GM18907 (cell line): ENCODE measurements around the gene NIN.

Source experiments
- ATAC-seq: cut with Tn5 transposase; IDR thresholded peaks from one replicate; pipeline ENCODE4 v1.9.1; 2021; ENCODE audit warnings: mild to moderate bottlenecking, moderate library complexity; ENCODE audit not compliant: unreplicated experiment

Gene NIN

GRCh38 chr14:50763382-50764007 lies 67.5 kb downstream of the NIN start:
- ATAC-seq, result no peak

GRCh38 chr14:50762931-50763300 lies 68.0 kb downstream of the NIN start:
- no peak for ATAC-seq

- ATAC-seq, result peak; percentile 86
Measured at GRCh38 chr14:50762001-50762930, 68.7 kb downstream of the NIN start.

- no peak for ATAC-seq
Measured at GRCh38 chr14:50759800-50760543, 71.0 kb downstream of the NIN start.

- ATAC-seq, result no peak
Measured at GRCh38 chr14:50758945-50759344, 72.0 kb downstream of the NIN start.

- ATAC-seq, result no peak
Measured at GRCh38 chr14:50758305-50758704, 72.7 kb downstream of the NIN start.

- ATAC-seq, result no peak
Measured at GRCh38 chr14:50757702-50758101, 73.3 kb downstream of the NIN start.

- no peak for ATAC-seq
Measured at GRCh38 chr14:50756300-50756699, 74.7 kb downstream of the NIN start.

- no peak for ATAC-seq
Measured at GRCh38 chr14:50750323-50750722, 80.6 kb downstream of the NIN start.

- no peak for ATAC-seq
Measured at GRCh38 chr14:50745401-50746058, 85.4 kb downstream of the NIN start.

- no peak for ATAC-seq
Measured at GRCh38 chr14:50744231-50744630, 86.7 kb downstream of the NIN start.

- no peak for ATAC-seq
Measured at GRCh38 chr14:50741567-50741966, 89.4 kb downstream of the NIN start.

- no peak for ATAC-seq
Measured at GRCh38 chr14:50740856-50741255, 90.1 kb downstream of the NIN start.

GRCh38 chr14:50739186-50739585 lies 91.8 kb downstream of the NIN start:
- ATAC-seq, result no peak

- peak; percentile 87 for ATAC-seq
Measured at GRCh38 chr14:50736932-50737419, 94.0 kb downstream of the NIN start.

- ATAC-seq, result no peak
Measured at GRCh38 chr14:50734950-50735695, 95.8 kb downstream of the NIN start.

GRCh38 chr14:50733494-50733893 lies 97.5 kb downstream of the NIN start:
- no peak for ATAC-seq

GRCh38 chr14:50728836-50729235 lies 102.1 kb downstream of the NIN start:
- no peak for ATAC-seq

- ATAC-seq, result no peak
Measured at GRCh38 chr14:50726372-50727107, 104.4 kb downstream of the NIN start.

- ATAC-seq, result no peak
Measured at GRCh38 chr14:50725761-50726160, 105.2 kb downstream of the NIN start.
